Sigmoid colon (tissue), 7 donors: ENCODE measurements around the gene SHLD3. TPM values are rescaled to one million over a fixed set of nuclear protein-coding genes. Genes with fewer than 3 reads are reported as not detected.
"Not testable (repeated sequence)": the region's sequence is repeated elsewhere in the genome, so short reads cannot be mapped to it uniquely, and the experiment has no call there.

ENCODE experiments used
- DNase-seq: peaks from one replicate; pipeline ENCODE4 v3.0.0-alpha.2; 2019
- H3K27ac ChIP-seq, 4 donors: fragments of 200-600 bp; sonication (generic); one replicate each; pipeline ENCODE4 v1.5.1; 2016 to 2019; ENCODE audit warnings: mild to moderate bottlenecking in 1 of 4
- H3K27me3 ChIP-seq, 3 donors: fragments of 200-600 bp; sonication (generic); one replicate each; pipeline ENCODE4 v1.5.1; 2019; ENCODE audit warnings: mild to moderate bottlenecking in 1 of 3
- H3K36me3 ChIP-seq, 4 donors: fragments of 200-600 bp; sonication (generic); one replicate each; pipeline ENCODE4 v1.5.1; 2016 to 2019
- H3K4me1 ChIP-seq, 4 donors: fragments of 200-600 bp; sonication (generic); one replicate each; pipeline ENCODE4 v1.5.1; 2017 to 2019
- H3K4me3 ChIP-seq, 4 donors: fragments of 200-600 bp; sonication (generic); one replicate each; pipeline ENCODE4 v1.5.1; 2017 to 2019; ENCODE audit warnings: mild to moderate bottlenecking in 2 of 4, moderate library complexity in 1 of 4
- H3K9me3 ChIP-seq, 4 donors: fragments of 200-600 bp in 3 of 4; sonication (generic) in 3 of 4; one replicate each; pipeline versions ENCODE4 v1.5.1 to v1.6.1; 2013 to 2019
- EP300 ChIP-seq, 4 donors: sonication (generic); formaldehyde crosslinking; IDR thresholded peaks; one replicate each; pipeline ENCODE4 v1.6.1; 2017; ENCODE audit warnings: antibody characterized with exemption in 4 of 4
- POLR2A ChIP-seq, 2 donors: fragments of 450-650 bp; IDR thresholded peaks; one replicate each; pipeline ENCODE4 v1.6.1; 2016; ENCODE audit warnings: antibody characterized with exemption in 2 of 2, mild to moderate bottlenecking in 2 of 2, moderate library complexity in 2 of 2
- POLR2AphosphoS5 ChIP-seq, 4 donors: sonication (generic); formaldehyde crosslinking; IDR thresholded peaks; one replicate each; pipeline ENCODE4 v1.6.1; 2017; ENCODE audit warnings: antibody characterized with exemption in 4 of 4
- WGBS, 2 donors: extraction: QIAGEN DNeasy Blood & Tissue Kit; methylation state at CpG; one replicate each; pipeline ENCODE4 v1.1.7; 2013; 5-methylcytosine and 5-hydroxymethylcytosine counted together
- intact Hi-C: fragments of 100-400 bp; cut with DNase I; formaldehyde crosslinking; loops from one replicate; pipeline ENCODE4 v1.15.1; 2023
- polyA plus RNA-seq, 3 donors: library from polyadenylated mRNA; stranded (reverse); fragments of 200-250 nt; gene quantifications; one replicate each; pipeline ENCODE4 v1.2.3, GENCODE V29; 2013
- total RNA-seq, 4 donors: library from RNA; depleted of rRNA; stranded (reverse); fragments of >200 nt; gene quantifications; one replicate each; pipeline ENCODE4 v1.1.0, GENCODE V29; 2016
- TF ChIP-seq, protein P1 (sequence below), 4 experiments: fragments of 450-650 bp in 3 of 4; fragments of 200-600 bp in 1 of 4; IDR thresholded peaks; one replicate each; pipeline ENCODE4 v1.5.1; 2016 to 2019; ENCODE audit warnings: antibody characterized with exemption in 4 of 4, mild to moderate bottlenecking in 3 of 4, moderate library complexity in 2 of 4
- donor health status: healthy with polysubstance abuse.
- donor health status: Bipolar disorder and iron deficiency.
- donor health status: healthy.

SHLD3 gene
- total and polyA plus RNA-seq, 7 donors, result 2.3 to 5.3 (median 3.0) TPM

DNA sequence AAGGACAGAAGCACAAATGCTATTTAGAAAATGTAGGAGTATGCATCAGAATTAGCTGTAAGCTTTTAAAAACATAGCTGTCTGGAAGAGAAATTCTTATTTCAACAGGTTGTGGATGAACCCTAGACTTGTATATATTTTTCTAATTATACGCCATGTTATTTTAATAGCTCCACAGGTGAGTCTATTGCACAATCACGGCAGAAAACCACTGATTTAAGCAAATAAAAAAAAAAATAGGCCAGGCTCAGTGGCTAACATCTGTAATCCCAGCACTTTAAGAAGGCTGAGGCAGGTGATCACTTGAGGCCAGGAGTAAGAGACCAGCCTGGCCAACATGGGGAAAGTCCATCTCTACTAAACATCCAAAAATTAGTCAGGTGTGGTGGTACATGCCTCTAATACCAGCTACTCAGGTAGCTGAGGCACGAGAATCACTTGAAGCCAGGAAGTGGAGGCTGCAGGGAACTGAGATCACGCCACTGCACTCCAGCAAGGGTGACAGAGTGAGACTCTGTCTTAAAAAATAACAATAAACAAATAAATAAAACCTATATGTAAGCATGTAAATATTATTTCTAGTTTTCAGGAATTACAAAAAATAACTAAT is 12.4 kb upstream of the SHLD3 start:
- WGBS, 2 donors, result 82 to 85% methylated on average over 4 of the region's 4 CpGs
- peaks cover 6 to 97% (median 34%) of the 10 kb centered on the region in 4 donors for H3K36me3 ChIP-seq
- no peak overlapping the region for H3K4me3 ChIP-seq
- no peak overlapping the region for H3K27ac ChIP-seq
- H3K27me3 ChIP-seq, result no peaks in the 10 kb centered on the region
- H3K9me3 ChIP-seq, result no peaks in the 10 kb centered on the region
- H3K4me1 ChIP-seq, result no peaks in the 10 kb centered on the region
- TF ChIP-seq, protein P1, sequence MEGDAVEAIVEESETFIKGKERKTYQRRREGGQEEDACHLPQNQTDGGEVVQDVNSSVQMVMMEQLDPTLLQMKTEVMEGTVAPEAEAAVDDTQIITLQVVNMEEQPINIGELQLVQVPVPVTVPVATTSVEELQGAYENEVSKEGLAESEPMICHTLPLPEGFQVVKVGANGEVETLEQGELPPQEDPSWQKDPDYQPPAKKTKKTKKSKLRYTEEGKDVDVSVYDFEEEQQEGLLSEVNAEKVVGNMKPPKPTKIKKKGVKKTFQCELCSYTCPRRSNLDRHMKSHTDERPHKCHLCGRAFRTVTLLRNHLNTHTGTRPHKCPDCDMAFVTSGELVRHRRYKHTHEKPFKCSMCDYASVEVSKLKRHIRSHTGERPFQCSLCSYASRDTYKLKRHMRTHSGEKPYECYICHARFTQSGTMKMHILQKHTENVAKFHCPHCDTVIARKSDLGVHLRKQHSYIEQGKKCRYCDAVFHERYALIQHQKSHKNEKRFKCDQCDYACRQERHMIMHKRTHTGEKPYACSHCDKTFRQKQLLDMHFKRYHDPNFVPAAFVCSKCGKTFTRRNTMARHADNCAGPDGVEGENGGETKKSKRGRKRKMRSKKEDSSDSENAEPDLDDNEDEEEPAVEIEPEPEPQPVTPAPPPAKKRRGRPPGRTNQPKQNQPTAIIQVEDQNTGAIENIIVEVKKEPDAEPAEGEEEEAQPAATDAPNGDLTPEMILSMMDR (IDR thresholded peaks at IDR 0.05), result no peak
- TF ChIP-seq POLR2AphosphoS5 (IDR thresholded peaks at IDR 0.05), result no peak
- no peak for TF ChIP-seq POLR2A (IDR thresholded peaks at IDR 0.05)
- TF ChIP-seq EP300 (IDR thresholded peaks at IDR 0.05), result no peak
- no peak for DNase-seq
- intact Hi-C loops, result no loop called here

DNA sequence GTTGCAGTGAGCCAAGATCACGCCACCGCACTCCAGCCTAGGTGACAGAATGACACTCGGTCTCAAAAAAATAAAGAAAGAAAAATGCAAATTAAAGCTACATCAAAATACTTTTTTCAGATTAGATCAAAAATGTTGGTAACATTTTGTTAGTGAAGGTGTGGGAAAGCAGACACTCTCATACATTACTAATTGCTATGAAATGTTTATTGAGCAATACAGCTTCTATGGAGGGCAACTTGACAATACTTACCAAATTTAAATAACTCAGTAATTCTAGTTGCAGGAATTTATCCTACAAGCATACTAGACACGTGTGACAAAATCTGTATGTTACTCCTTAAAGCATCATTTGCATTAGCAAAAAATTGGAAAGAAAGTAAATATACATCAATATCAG is 4.8 kb upstream of the SHLD3 start:
- no peaks in the 10 kb centered on the region for H3K27me3 ChIP-seq
- intact Hi-C loops, result loop anchor here (5.0 to 10.0 kb wide), 3 partner anchors 305 to 522 kb away; partner anchors contain the start of genes ERBIN and SREK1
- H3K9me3 ChIP-seq, result no peaks in the 10 kb centered on the region
- TF ChIP-seq POLR2AphosphoS5 (IDR thresholded peaks at IDR 0.05), result no peak
- no peak for TF ChIP-seq POLR2A (IDR thresholded peaks at IDR 0.05)
- no peak for TF ChIP-seq EP300 (IDR thresholded peaks at IDR 0.05)
- TF ChIP-seq, protein P1 (IDR thresholded peaks at IDR 0.05), result no peak
- H3K27ac ChIP-seq, result no peak overlapping the region
- H3K4me1 ChIP-seq, result peaks cover 0 to 37% (median 22%) of the 10 kb centered on the region in 4 donors
- no peak for DNase-seq
- no peak overlapping the region for H3K4me3 ChIP-seq
- H3K36me3 ChIP-seq, result peaks cover 0 to 31% (median 6%) of the 10 kb centered on the region in 4 donors
- WGBS, 2 donors, result 94 to 95% methylated on average over 4 of the region's 4 CpGs

DNA sequence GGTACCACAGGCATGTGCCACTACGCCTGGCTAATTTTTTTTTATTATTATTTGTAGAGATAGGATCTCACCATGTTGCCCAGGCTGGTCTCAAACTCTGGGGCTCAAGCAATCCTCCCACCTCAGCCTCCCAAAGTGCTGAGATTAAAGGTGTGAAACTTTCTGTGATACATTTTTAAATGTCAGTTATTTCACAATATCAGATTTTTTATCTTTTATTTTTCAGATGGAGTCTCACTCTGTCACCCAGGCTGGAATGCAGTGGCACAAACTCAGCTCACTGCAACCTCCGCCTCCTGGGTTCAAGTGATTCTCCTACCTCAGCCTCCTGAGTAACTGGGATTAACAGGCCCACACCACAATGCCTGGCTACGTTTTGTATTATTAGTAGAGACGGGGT is 2.9 kb upstream of the SHLD3 start:
- intact Hi-C loops, result loop anchor here (5.0 to 10.0 kb wide), 3 partner anchors 303 to 520 kb away; partner anchors contain the start of genes ERBIN and SREK1
- peaks cover 0 to 11% (median 0%) of the 10 kb centered on the region in 4 donors for H3K36me3 ChIP-seq
- not testable (repeated sequence) for H3K27me3 ChIP-seq, H3K27ac ChIP-seq, H3K9me3 ChIP-seq, H3K4me3 ChIP-seq, DNase-seq
- peaks cover 0 to 52% (median 34%) of the 10 kb centered on the region in 4 donors for H3K4me1 ChIP-seq
- WGBS, 2 donors, result 92 to 94% methylated on average over 4 of the region's 4 CpGs

DNA sequence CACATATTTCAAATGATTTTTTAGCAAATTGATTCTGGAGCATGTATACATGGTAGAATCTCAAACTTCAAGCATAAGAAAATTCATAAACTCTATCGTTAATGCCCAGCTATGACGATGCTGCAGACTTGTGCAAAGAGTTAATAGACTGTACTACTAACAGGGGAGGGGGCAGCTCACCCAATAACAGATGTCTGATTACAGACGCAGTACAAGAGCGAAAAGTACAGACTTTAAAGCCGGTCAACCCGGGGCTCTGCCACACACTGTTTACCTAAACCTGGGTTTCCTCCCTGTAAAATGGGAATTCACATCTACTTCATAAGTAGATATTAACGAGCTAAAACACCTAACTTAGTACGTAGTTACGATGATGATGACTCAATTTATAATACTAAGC is 1.3 kb upstream of the SHLD3 start:
- no peak for TF ChIP-seq EP300 (IDR thresholded peaks at IDR 0.05)
- no peak for TF ChIP-seq POLR2A (IDR thresholded peaks at IDR 0.05)
- TF ChIP-seq, protein P1 (IDR thresholded peaks at IDR 0.05), result no peak
- TF ChIP-seq POLR2AphosphoS5 (IDR thresholded peaks at IDR 0.05), result no peak
- Histone ChIP-seq H3K27me3 (no peaks in the 10 kb centered on the region), H3K4me3 (peak overlapping the region; percentile 70 to 90 (median 76)), H3K4me1 (peaks cover 0 to 52% (median 34%) of the 10 kb centered on the region in 4 donors), H3K36me3 (no peaks in the 10 kb centered on the region), H3K27ac (peak overlapping the region; percentile 80 to 92 (median 83)), H3K9me3 (no peaks in the 10 kb centered on the region)
- 3 to 7% methylated on average over 9 of the region's 9 CpGs for WGBS, 2 donors
- intact Hi-C loops, result loop anchor here (5.0 to 10.0 kb wide), 3 partner anchors 301 to 519 kb away; partner anchors contain the start of genes ERBIN and SREK1
- DNase-seq, result no peak

DNA sequence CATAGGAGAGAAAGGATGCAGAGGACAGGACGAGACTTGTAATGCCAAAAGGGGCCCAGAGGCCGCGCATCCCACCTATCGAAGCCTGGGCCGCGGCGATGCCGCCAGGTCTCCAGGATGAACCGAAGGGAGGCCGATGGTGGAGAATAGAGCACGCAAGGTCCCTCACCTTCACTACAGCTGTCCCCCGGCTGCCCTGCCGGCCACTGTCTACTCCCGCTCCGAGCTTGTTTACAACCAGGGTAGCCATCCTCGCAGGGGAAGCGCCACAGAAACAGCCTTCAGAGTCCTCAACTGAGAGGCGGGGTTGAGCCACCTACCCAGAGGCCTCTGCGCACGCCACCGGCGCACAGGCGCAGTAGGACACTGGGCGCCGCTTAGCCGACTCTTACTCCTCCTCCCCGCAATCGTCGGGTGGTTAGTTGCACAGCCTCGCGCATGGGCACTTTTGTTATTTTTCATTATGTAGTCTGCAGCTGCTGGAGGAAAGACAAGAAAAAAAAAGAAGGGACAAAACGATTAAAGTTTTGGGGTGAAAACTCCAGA is 729 bp upstream of the SHLD3 start, which contains the start of gene TRIM23:
Gene TRIM23, minus strand, starts transcription at position 309 of the 546 bp plus-strand sequence. Its CDS starts 59 bp downstream, at position 250.
- peaks cover 0 to 4% (median 0%) of the 10 kb centered on the region in 4 donors for H3K36me3 ChIP-seq
- H3K4me1 ChIP-seq, result peaks cover 0 to 47% (median 34%) of the 10 kb centered on the region in 4 donors
- TF ChIP-seq, protein P1 (IDR thresholded peaks at IDR 0.05), result no peak
- TF ChIP-seq EP300 (IDR thresholded peaks at IDR 0.05) (no peak), POLR2AphosphoS5 (IDR thresholded peaks at IDR 0.05) (peak; percentile 21 to 81 (median 79)), POLR2A (IDR thresholded peaks at IDR 0.05) (peak in 1 of 2 donors; percentile 10)
- intact Hi-C loops, result loop anchor here (2.0 to 10.0 kb wide), 4 partner anchors 61 to 518 kb away; partner anchors contain the start of genes CENPK, ERBIN, PPWD1 and SREK1
- WGBS, 2 donors, result 0% methylated on average over 32 of the region's 32 CpGs
- DNase-seq, result peak; percentile 96
- H3K9me3 ChIP-seq, result no peaks in the 10 kb centered on the region
- no peaks in the 10 kb centered on the region for H3K27me3 ChIP-seq
- H3K4me3 ChIP-seq, result peak within 1 kb of the TSS; percentile 70 to 90 (median 76)
- peak within 1 kb of the TSS; percentile 80 to 92 (median 83) for H3K27ac ChIP-seq
